Renal cortical epithelial cell (primary cell): ENCODE data around the gene RSBN1L. TPM values are rescaled to one million over a fixed set of nuclear protein-coding genes. Genes with fewer than 3 reads are reported as not detected.

Experiments
- DNase-seq: peaks from one replicate; pipeline ENCODE4 v3.0.0-alpha.2; 2011; ENCODE audit warnings: low read depth
- total RNA-seq: library from RNA; depleted of rRNA; stranded (reverse); fragments of >200 nt; gene quantifications from 2 replicates; pipeline ENCODE4 v1.2.3, GENCODE V29; 2014

Gene RSBN1L
- total RNA-seq, 1 donor from 2014 or later, result 24.5 TPM

DNA sequence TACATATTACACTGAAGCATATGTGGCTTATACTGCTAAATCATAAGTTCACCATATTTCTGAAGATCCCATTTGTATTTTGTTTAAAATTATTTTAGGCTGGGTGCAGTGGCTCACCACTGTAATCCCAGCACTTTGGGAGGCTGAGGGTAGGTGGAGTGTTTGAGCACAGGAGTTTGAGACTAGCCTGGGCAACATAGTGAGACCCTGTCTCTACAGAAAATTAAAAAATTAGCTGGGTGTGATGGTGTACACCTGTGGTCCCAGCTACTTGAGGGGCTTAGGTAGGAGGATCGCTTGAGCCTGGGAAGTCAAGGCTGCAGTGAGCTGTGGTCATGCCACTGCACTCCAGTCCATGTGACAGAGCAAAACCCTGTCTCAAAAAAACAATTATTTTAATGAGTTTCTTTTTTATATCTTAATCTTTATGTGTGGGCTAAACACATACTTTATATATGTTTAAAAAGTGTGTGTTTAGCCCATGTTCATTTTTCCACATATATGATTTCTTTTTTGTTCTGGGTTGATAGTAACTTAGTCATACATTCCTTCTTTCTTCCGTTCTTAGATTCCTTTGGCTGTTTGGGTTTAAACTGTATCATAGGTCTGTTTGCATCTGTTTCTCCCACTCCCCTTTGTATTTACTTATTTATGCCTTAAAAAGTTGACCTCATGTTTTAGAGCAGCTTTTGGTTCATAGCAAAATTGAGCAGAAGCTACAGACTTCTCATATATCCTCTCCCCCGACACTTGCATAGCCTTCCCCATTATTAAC lies 33.5 kb downstream of the RSBN1L start:
- no peak for DNase-seq

DNA sequence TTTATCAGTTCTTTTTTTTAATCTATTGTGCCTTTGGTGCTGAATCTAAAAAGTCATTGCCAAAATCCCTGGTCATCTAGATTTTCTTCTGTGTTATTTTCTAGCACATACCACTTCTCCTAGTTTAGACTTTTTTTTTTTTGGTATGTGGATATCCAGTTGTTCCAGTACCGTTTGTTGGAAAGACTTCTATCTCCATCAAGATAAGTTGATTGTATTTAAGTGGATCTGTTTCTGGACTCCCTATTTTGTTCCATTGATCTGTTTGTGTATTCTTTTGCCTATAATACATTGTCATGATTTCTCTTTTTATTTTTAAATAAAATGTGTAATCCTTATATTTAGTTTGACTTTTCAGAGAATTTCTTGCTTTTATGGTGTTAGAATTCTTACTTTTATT lies 35.5 kb downstream of the RSBN1L start:
- no peak for DNase-seq

DNA sequence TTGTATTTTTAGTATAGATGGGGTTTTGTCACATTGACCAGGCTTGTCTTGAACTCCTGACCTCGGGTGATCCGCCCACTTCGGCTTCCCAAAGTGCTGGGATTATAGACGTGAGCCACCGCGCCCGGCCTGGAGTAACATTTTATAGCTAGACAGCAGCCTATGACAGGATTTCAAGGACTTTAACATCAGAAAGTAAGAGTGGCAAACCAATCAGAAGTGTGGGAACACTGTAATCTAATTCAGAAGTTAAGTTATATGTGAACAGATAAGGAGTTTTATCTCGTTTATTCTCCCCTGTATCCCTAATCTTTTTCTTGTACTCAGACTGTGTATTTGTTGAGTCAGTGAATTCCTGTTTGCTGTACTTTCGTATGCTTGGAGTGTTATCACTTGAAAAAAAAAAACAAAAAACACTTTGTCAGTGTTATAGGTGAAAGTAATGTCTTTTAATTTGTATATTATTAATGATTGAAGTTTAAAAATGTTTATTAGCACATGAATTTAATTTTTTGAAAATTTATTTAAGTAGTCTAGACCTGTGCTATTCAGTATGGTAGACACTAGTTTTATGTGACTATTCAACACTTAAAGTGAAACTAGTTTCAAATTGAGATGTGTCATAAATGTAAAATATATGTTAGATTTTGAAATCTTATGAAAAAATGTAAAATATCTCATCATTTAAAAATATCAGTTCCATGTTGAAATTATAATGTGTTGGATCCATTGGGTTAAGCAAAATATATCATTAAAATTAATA lies 38.6 kb downstream of the RSBN1L start:
- no peak for DNase-seq

DNA sequence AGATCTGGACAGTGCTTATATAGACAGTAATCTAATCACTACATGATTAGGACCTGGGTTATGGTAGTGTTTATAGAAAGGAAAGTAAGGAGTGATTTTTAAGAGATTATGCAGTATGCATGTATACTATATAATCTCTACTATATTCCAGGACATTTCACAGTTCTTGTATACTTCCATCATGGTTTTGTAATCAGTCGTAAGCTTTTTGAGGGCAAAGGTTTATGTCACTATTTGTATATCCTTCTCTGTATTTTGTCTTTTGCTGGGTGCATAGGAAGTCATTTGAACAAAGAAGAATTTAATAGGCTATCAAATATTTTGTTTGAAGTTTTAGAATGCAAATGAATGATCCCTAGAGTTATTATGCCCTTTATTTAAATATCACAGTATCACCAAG lies 39.2 kb downstream of the RSBN1L start:
- no peak for DNase-seq

DNA sequence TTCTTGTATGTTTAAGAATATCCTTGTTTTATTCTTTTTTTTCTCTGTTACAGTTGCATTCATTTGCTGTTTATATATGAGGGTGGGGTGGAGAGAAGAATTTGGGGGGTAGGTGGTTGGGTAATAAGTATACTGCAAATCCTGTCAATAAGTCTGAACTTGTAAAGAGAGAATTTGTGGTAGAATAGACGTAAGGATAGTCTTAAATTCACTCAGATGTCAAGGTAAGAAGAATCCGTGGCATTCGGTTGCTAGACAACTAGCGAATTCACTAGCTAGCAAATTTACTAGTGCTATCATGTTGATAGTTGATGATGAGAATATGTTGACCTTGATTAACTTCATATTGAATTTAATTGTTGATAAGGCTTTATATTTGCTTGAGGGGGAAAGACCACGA lies 40.7 kb downstream of the RSBN1L start:
- DNase-seq, result no peak

DNA sequence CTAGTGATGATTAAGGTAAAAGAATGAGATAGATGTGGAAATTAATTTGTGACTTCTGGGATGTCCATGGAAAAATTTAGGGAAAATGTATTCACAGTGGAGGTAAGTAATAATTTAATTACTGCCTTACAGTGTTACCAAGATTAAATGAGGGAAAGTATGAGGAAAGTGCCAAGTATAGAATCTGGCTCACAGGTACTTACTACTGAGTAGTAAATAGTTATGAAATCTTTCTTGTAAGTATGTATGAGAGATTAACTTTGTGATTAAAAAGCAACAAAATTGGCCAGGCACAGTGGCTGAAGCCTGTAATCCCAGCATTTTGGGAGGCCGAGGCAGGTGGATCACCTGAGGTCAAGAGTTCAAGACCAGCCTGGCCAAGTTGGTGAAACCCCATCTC lies 42.1 kb downstream of the RSBN1L start:
- no peak for DNase-seq

DNA sequence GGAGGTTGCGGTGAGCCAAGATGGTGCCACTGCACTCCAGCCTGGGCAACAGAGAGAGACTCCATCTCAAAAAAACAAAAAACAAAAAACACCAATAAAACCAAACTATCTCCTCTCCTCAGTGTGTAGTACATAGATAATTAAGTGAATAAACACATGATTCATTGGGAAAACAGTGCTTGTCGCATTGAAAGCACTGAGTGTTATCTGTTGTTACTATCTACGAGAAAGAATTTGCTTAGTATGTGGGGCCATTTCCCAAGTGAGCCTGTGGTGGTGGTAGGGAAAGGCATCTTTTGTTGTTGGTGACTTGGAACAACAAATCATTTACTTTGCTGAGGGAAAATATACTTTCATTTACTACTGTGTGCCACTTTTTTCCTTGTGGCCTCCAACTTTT lies 42.6 kb downstream of the RSBN1L start:
- peak; percentile 46 for DNase-seq

DNA sequence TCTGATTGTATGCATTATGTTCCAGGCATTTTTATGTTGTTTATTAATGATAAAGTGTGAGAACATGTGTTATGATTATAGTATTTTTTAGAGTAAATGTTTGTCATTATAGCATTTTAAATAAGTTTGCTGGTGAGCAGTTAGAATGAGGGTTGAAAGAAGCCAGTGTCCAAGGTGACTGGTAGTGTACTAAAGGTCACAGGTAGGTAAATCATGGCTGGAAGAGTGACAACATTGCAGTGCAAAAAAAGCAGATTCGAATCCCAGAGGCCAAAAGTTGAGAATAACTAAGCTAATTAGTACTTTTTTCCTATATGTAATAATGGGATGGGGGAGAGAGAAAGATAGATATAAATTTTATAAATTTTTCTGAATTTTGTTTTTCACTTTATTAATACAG lies 44.0 kb downstream of the RSBN1L start:
- no peak for DNase-seq

DNA sequence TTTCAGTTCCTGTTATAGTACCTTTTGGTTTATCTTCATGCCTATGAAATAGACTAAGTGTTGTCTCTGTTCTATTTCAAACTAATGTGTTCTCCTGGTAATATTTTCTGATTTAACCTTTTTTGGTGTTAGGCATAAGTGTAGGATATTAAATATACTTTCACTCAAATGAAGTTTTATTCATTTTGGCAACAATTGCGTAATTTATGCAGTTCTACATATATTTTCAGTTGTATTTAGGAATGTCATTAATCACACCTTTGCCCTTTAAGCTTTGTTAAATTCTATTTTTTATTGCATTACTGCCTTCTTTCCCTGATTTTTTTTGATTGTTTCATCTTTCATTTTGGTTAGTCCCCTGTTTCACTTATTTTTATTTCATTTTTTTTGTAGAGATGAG lies 47.3 kb downstream of the RSBN1L start:
- DNase-seq, result no peak

DNA sequence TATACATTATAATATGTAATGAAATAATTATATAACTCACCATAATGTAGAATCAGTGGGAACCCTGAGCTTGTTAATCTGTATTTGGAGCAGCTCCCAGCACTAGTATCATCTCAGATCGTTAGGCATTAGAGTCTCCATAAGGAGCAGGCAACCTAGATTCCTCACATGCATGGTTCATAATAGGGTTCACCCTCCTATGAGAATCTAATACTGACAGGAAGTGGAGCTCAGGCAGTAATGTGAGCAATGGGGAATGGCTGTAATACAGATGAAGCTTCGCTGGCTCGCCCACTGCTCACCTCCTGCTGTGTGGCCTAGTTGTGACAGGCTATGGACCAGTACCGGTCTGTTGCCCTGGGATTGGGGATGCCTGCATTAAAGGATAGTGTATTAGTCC lies 49.5 kb downstream of the RSBN1L start:
- DNase-seq, result no peak

DNA sequence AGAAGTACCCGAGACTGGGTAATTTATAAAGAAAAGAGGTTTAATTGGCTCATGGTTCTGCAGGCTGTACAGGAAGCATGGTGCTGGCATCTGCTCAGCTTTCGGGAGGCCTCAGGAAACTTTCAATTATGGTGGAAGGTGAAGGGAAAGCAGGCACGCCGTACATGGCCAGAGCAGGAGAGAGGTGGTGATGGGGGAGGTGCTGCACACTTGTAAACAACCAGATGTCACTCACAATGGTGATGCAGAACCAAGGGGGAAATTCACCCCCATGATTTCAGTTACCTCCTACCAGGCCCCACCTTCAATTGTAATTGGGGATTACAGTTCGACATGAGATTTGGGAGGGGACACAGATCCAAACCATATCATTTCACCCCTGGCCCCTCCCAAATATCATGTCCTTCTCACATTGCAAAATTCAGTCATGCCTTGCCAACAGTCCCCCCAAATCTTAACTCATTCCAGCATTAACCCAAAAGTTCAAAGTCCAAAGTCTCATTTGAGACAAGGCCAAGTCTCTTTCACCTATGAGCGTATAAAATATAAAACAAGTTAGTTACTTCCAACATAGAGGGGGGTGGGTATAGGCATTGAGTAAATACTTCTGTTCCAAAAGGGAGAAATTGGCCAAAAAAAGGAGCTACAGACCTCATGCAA lies 50.0 kb downstream of the RSBN1L start:
- DNase-seq, result no peak

DNA sequence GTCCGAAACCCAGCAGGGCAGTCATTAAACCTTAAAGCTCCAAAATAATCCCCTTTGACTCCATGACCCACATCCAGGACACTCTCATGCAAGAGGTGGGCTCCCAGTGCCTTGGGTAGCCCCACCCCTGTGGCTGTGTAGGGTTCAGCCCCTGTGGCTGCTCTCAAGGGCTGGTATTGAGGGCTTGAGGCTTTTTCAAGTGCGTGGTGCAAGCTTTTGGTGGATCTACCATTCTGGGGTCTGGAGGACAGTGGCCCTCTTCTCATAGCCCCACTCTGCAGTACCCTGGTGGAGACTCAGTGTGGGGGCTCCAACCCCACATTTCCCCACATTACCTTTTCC lies 50.5 kb downstream of the RSBN1L start:
- DNase-seq, result no peak

DNA sequence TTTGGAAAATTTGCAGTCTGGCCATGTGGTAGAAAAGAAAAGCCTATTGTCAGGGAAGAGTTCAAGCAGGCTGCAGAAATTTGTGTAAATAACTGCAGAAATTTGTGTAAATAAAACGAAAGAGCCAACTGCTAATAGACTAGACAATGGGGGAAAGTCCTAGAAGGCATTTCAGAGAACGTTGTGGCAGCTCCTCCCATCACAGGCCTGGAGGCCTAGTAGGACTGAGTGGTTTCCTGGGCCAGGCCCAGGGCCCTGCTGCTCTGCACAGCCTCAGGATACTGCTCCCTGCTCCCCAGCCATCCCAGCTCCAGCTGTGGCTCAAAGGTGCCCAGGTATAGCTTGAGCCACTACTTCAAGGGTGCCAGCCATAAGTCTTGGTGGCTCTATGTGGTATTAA lies 50.9 kb downstream of the RSBN1L start:
- no peak for DNase-seq

DNA sequence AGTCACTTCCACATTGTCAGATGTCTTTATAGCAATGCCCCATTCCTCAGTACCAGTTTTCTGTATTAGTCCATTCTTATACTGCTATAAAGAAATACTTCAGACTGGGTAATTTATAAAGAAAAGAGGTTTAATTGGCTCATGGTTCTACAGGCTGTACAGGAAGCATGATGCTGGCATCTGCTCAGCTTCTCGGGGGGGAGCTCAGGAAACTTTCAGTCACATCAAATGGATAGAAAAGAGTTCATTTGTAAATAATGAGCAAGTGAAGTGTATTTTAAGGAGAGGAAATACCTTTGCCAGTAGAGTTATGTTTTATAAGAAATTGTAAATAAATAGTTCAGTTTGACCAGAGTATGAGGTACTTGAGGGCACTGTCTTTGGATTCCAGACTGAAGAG lies 51.5 kb downstream of the RSBN1L start:
- no peak for DNase-seq

DNA sequence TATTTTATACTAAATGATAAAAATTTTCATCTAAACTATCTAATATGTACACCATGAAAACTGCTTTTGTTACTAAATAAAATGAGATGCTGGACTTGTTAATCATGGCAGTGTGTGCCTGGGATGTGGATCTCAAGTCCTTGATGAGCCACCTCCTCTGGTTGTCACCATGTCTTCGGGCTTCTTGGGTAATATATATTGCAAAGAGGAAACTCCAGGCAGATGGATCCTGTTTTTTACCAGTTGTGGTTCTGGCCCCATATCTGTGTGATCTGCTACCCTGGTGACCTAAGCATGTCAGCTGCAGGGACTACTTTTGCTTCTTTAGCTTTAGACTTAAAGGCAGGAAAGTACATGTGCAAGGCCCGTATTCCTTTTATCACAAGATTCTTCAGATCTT lies 55.8 kb downstream of the RSBN1L start:
- no peak for DNase-seq

DNA sequence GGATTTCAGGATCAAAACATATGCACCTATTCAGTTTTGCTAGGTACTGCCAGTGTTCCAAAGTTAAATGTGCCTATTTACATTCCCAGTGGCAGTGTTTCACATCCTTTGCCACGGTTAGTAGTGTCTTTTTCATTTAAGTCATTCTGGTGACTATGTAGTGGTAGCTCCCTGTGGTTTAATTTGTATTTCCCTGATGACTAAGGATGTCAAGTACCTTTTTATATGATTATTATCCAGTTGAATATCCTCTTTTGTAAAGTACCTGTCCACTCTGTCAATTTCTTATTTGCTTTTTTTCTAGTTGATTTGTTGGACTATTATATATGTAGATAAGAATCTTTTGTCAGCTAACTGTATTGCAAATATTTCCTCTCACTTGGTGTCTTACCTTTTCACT lies 56.9 kb downstream of the RSBN1L start:
- DNase-seq, result no peak

DNA sequence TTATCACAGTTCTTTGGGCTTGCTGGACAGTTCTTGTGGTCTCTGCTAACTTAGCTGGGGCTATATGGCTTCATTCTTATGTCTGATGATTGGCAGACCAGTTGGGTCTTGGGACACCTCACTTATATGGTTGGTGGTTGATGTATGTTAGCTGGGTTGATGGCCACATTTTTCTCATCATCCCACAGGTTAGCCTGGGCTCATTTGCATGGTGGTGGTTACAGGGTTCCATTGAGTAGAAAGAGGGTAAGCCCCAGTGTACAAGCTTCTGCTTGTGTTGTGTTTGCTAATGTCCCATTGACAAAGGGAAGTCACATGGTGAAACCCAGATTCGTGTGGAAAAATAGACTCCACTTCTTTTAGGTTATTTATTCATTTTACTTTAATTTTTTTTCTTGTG lies 61.3 kb downstream of the RSBN1L start:
- DNase-seq, result no peak

DNA sequence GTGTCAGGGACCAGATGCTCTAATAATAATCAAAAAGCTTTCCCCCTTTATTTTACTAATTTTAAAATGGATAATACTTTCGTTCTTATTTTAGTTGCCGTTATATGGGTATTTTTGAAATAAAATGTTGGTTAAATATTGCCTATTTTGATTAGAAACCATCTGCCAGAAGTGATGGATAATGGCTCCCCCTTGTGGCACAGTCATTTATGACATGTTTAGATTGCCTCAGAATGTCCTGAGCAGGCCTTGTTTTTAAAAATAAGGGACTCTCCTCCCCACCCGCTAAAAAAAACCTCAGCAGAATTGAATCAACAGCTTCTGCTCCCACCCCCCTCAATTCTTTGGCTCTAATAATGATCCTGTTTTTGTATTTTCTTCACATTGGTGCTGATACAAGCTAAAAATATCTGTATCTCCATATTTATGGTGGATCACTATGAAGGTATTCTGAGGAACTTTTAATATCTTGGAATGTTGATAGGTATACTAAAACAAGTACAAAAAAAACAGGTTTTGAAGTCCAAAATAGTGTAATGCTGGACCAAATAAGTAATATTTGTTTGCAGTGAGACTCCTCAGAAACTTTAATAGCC lies 63.1 kb downstream of the RSBN1L start:
- peak; percentile 64 for DNase-seq

DNA sequence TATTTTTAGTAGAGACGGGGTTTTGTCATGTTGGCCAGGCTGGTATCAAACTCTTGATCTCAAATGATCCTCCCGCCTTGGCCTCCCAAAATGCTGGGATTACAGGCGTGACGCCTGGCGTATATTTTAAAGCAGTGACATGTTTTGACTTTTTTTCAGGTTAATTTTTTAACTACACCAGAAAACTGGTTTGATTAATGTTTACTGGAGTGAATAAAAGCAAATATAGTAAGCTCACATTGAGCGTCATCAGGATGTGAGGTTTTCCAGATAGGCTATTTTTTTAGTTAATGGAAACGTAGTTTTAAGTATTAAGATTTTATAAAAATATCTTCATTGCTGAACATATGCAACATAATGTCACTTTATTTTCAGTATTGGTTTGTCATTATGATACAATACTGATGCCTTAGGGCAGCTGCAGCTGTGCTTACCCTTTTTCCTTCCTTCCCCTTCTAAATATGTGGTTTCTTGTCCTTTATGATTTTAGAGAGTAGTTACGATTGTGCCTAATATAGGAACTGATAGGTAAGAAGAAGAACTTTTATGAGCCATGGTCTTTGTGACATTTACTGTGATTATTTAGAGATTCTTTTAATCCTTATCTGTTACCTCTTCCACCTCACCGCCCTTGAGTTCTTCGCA lies 64.7 kb downstream of the RSBN1L start:
- DNase-seq, result peak; percentile 16

DNA sequence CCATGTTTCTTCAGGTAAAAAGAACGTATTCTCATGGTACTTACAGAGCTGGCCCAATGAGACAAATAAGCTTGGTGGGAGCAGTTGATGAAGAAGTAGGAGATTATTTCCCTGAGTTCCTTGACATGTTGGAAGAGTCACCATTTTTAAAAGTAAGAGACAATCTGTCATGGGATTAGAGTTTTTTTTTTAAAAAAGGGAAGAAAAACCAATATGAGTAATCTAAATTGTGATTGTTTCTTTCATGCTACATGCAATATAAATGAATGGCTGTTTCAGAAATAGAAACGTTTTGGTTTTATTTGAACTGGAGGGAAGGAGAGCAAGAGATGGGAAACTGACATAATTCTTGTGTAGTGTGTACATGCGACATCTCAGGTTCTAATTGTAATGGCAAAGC lies 69.2 kb downstream of the RSBN1L start:
- no peak for DNase-seq

DNA sequence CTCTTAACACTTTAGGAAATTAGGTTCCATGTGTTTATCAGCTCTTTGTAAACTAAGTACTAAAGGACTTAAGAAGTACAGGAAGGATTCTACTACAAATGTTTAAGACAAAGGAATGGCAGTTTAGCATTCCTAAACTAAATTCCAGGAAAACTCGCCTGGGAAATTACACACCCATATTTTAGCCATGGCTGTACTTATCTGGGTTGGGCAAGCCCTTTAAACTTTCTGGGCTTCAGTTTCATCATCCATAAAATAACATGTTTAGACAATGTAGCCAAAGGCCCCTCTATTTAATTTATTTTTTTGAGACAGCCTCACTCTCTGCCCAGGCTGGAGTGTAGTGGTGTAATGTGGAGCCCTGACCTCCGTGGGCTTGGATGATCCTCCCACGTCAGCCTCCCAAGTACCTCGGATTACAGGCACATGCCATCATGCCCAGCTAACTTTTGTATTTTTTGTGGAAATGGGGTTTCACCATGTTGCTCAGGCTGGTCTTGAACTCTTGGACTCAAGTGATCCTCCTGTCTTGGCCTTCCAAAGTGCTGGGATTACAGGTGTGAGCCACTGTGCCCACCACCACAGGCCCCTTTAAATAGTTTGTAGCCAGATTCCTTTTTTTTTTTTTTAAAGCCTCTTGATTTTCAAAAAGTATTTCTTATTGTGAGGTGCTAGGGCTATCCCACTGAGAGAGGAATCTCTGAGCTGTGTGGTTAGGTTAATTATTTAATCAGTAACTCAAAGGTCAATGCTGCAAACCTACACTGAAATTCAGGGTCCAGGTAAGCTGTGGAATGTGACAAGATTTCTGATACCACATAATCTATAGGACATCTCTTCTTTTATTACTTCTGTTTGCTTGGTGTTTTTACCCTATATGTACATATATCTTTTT lies 69.9 kb downstream of the RSBN1L start:
- DNase-seq, result peak; percentile 79
